NCI-H226 (cell line): ENCODE measurements around the gene TMEM120B.
"Not testable (repeated sequence)": the region's sequence is repeated elsewhere in the genome, so short reads cannot be mapped to it uniquely, and the experiment has no call there.

Experiments
- DNase-seq: peaks from one replicate; pipeline ENCODE4 v3.0.0-alpha.2; 2015

Gene TMEM120B

GRCh38 chr12:121748571-121749265 is 36.2 kb downstream of the TMEM120B start:
- DNase-seq, result peak; percentile 67

GRCh38 chr12:121749267-121749666 is 36.7 kb downstream of the TMEM120B start:
- no peak for DNase-seq

GRCh38 chr12:121750507-121750955 is 38.0 kb downstream of the TMEM120B start:
- no peak for DNase-seq

GRCh38 chr12:121751034-121751433 is 38.5 kb downstream of the TMEM120B start:
- DNase-seq, result no peak

- no peak for DNase-seq
These were observed 39.3 kb downstream of the TMEM120B start for GRCh38 chr12:121751749-121752351.

GRCh38 chr12:121753844-121754264 is 41.3 kb downstream of the TMEM120B start:
- no peak for DNase-seq

- no peak for DNase-seq
These were observed 42.3 kb downstream of the TMEM120B start for GRCh38 chr12:121754836-121755235.

- DNase-seq, result no peak
These were observed 43.0 kb downstream of the TMEM120B start for GRCh38 chr12:121755591-121755990.

GRCh38 chr12:121758536-121758935 is 46.0 kb downstream of the TMEM120B start:
- not testable (repeated sequence) for DNase-seq

GRCh38 chr12:121762269-121762668 is 49.7 kb downstream of the TMEM120B start:
- DNase-seq, result no peak

- no peak for DNase-seq
These were observed 52.3 kb downstream of the TMEM120B start for GRCh38 chr12:121764808-121765207.

- DNase-seq, result peak; percentile 58
These were observed 53.0 kb downstream of the TMEM120B start for GRCh38 chr12:121765573-121765972.

GRCh38 chr12:121766290-121767039 is 53.9 kb downstream of the TMEM120B start:
- DNase-seq, result no peak

- DNase-seq, result no peak
These were observed 55.0 kb downstream of the TMEM120B start for GRCh38 chr12:121767525-121768016.

GRCh38 chr12:121769297-121769830 is 56.8 kb downstream of the TMEM120B start:
- no peak for DNase-seq

GRCh38 chr12:121769831-121770301 is 57.3 kb downstream of the TMEM120B start:
- DNase-seq, result no peak

GRCh38 chr12:121770388-121770787 is 57.8 kb downstream of the TMEM120B start:
- DNase-seq, result no peak

GRCh38 chr12:121770813-121771625 is 58.5 kb downstream of the TMEM120B start:
- no peak for DNase-seq

- peak; percentile 67 for DNase-seq
These were observed 60.6 kb downstream of the TMEM120B start for GRCh38 chr12:121773011-121773777.

GRCh38 chr12:121774968-121775474 is 62.5 kb downstream of the TMEM120B start:
- peak; percentile 91 for DNase-seq

- DNase-seq, result no peak
These were observed 62.9 kb downstream of the TMEM120B start for GRCh38 chr12:121775501-121775900.
